H1 (cell line): ENCODE data around the gene SOWAHC. TPM values are rescaled to one million over a fixed set of nuclear protein-coding genes. Genes with fewer than 3 reads are reported as not detected.
A peak's percentile ranks its signal among the peaks of the same experiment; 100 is the strongest.

ENCODE experiments used
- CTCF ChIA-PET: fragments of 300-600 bp; sonication (Branson Sonifier 250); formaldehyde crosslinking; loops from one replicate; lab custom pipeline; 2021; ENCODE audit not compliant: partially characterized antibody; lab: Charles Lee
- POLR2A ChIA-PET: fragments of 300-600 bp; sonication (Branson Sonifier 250); formaldehyde crosslinking; loops from one replicate; lab custom pipeline; 2021; ENCODE audit warnings: inconsistent platforms; ENCODE audit not compliant: partially characterized antibody; lab: Charles Lee
- DNase-seq, 2 experiments: peaks; one replicate each; pipeline versions ENCODE4 v3.0.0 to v3.0.0-alpha.2; 2010 to 2022; ENCODE audit warnings: low spot score in 2 of 2, low read depth in 1 of 2, mixed read lengths in 1 of 2
- FAIRE-seq: peaks from 2 replicates; lab custom pipeline; 2011; peaks lifted over from hg19 to GRCh38; lab: Jason Lieb, UNC
- H2AFZ ChIP-seq: 2 replicates; pipeline ENCODE4 v1.8.1; 2012; ENCODE audit warnings: low read length, inconsistent platforms
- H2AK5ac ChIP-seq: 2 replicates; pipeline ENCODE4 v1.6.1; 2013; ENCODE audit warnings: low read depth, low read length
- H2BK120ac ChIP-seq: replicated peaks from 2 replicates; pipeline ENCODE3; 2013; ENCODE audit warnings: low read depth, low read length, inconsistent platforms
- H2BK12ac ChIP-seq: 2 replicates; pipeline ENCODE4 v1.6.1; 2013; ENCODE audit warnings: low read depth, low read length
- H2BK15ac ChIP-seq: 2 replicates; pipeline ENCODE4 v1.6.1; 2013; ENCODE audit warnings: low read length
- H2BK20ac ChIP-seq: 2 replicates; pipeline ENCODE4 v1.6.1; 2013; ENCODE audit warnings: low read length
- H2BK5ac ChIP-seq: 2 replicates; pipeline ENCODE4 v1.6.1; 2013; ENCODE audit warnings: low read depth, low read length
- H3K14ac ChIP-seq: 2 replicates; pipeline ENCODE4 v1.6.1; 2013; ENCODE audit warnings: inconsistent platforms; ENCODE audit not compliant: insufficient read length
- H3K18ac ChIP-seq: 2 replicates; pipeline ENCODE4 v1.6.1; 2013; ENCODE audit warnings: low read length; ENCODE audit errors: extremely low read depth
- H3K23ac ChIP-seq: 2 replicates; pipeline ENCODE4 v1.6.1; 2013; ENCODE audit warnings: inconsistent platforms; ENCODE audit not compliant: insufficient read length
- H3K23me2 ChIP-seq: 2 replicates; pipeline ENCODE4 v1.6.1; 2013; ENCODE audit warnings: low read depth, low read length
- H3K27ac ChIP-seq: 2 replicates; pipeline ENCODE4 v1.6.1; 2011; ENCODE audit warnings: low read depth, low read length, inconsistent platforms
- H3K27me3 ChIP-seq, 4 experiments: replicated peaks in 1 of 4; 1 replicate in 1 of 4; 2 replicates in 3 of 4; pipeline versions ENCODE4 v1.6.1 to v1.8.1; 2011 to 2013; ENCODE audit warnings: low read length in 3 of 4, mild to moderate bottlenecking in 3 of 4, inconsistent platforms in 2 of 4, mixed read lengths in 2 of 4, moderate library complexity in 1 of 4; ENCODE audit not compliant: control insufficient read depth in 3 of 4, insufficient read depth in 3 of 4; ENCODE audit errors: extremely low read depth in 1 of 4
- H3K36me3 ChIP-seq, 4 experiments: 2 replicates each; pipeline versions ENCODE4 v1.6.1 to v1.8.1; 2011 to 2013; ENCODE audit warnings: mild to moderate bottlenecking in 4 of 4, low read length in 3 of 4, moderate library complexity in 2 of 4, control low read depth in 1 of 4, inconsistent platforms in 1 of 4; ENCODE audit not compliant: insufficient read depth in 4 of 4, control insufficient read depth in 2 of 4
- H3K4ac ChIP-seq: replicated peaks from 2 replicates; pipeline ENCODE3; 2013; ENCODE audit warnings: low read length, low read depth, mixed read lengths, inconsistent platforms; ENCODE audit not compliant: insufficient read length
- H3K4me1 ChIP-seq, 4 experiments: replicated peaks in 1 of 4; 1 replicate in 1 of 4; 2 replicates in 3 of 4; pipeline versions ENCODE4 v1.6.1 to v1.8.1; 2011 to 2013; ENCODE audit warnings: low read length in 3 of 4, inconsistent platforms in 2 of 4, mixed read lengths in 1 of 4; ENCODE audit not compliant: insufficient read depth in 4 of 4, control insufficient read depth in 3 of 4
- H3K4me2 ChIP-seq, 2 experiments: 2 replicates each; pipeline versions ENCODE4 v1.6.1 to v1.8.1; 2011 to 2013; ENCODE audit warnings: low read depth in 2 of 2, low read length in 2 of 2, control low read depth in 1 of 2, inconsistent platforms in 1 of 2, mild to moderate bottlenecking in 1 of 2; ENCODE audit not compliant: insufficient read depth in 1 of 2
- H3K4me3 ChIP-seq, 4 experiments: fragments of 200-600, 300-600 bp in 1 of 4; sonication (generic), shearing (Covaris generic), sonication (Bioruptor Twin) in 1 of 4; 2 replicates each; pipeline versions ENCODE4 v1.5.1 to v1.8.1; 2011 to 2016; ENCODE audit warnings: low read length in 4 of 4, low read depth in 3 of 4, control low read depth in 2 of 4, inconsistent platforms in 2 of 4, mild to moderate bottlenecking in 2 of 4, mixed read lengths in 1 of 4, moderate library complexity in 1 of 4; ENCODE audit not compliant: insufficient read depth in 2 of 4; ENCODE audit errors: extremely low read depth in 1 of 4
- H3K56ac ChIP-seq: replicated peaks from 2 replicates; pipeline ENCODE3; 2013; ENCODE audit warnings: low read depth, mild to moderate bottlenecking, mixed read lengths, low read length, inconsistent platforms; ENCODE audit not compliant: insufficient read length
- H3K79me1 ChIP-seq: 2 replicates; pipeline ENCODE4 v1.6.1; 2013; ENCODE audit warnings: low read depth, low read length, control low read depth
- H3K79me2 ChIP-seq, 2 experiments: 2 replicates each; pipeline versions ENCODE4 v1.6.1 to v1.8.1; 2012 to 2013; ENCODE audit warnings: low read length in 2 of 2, mild to moderate bottlenecking in 2 of 2, inconsistent platforms in 1 of 2; ENCODE audit not compliant: insufficient read depth in 2 of 2, control insufficient read depth in 1 of 2
- H3K9ac ChIP-seq, 4 experiments: replicated peaks in 1 of 4; 1 replicate in 1 of 4; 2 replicates in 3 of 4; pipeline versions ENCODE4 v1.6.1 to v1.8.1; 2011 to 2013; ENCODE audit warnings: low read depth in 3 of 4, low read length in 3 of 4, control low read depth in 2 of 4, mild to moderate bottlenecking in 2 of 4, moderate library complexity in 2 of 4, inconsistent platforms in 1 of 4; ENCODE audit errors: extremely low read depth in 1 of 4
- H3K9me3 ChIP-seq, 2 experiments: 2 replicates each; pipeline versions ENCODE4 v1.6.1 to v1.8.1; 2012 to 2013; ENCODE audit warnings: mild to moderate bottlenecking in 2 of 2, moderate library complexity in 2 of 2, control low read depth in 1 of 2, inconsistent platforms in 1 of 2, low read depth in 1 of 2, low read length in 1 of 2, mixed read lengths in 1 of 2; ENCODE audit not compliant: insufficient read depth in 2 of 2
- H4K20me1 ChIP-seq, 2 experiments: replicated peaks in 1 of 2; 2 replicates each; pipeline versions ENCODE3 to v1.8.1; 2011 to 2013; ENCODE audit warnings: inconsistent platforms in 2 of 2, low read length in 2 of 2, mild to moderate bottlenecking in 1 of 2; ENCODE audit not compliant: insufficient read depth in 2 of 2, control insufficient read depth in 1 of 2
- H4K5ac ChIP-seq: 2 replicates; pipeline ENCODE4 v1.6.1; 2013; ENCODE audit warnings: low read length, low read depth, mixed read lengths, inconsistent platforms; ENCODE audit not compliant: insufficient read length
- H4K8ac ChIP-seq: 2 replicates; pipeline ENCODE4 v1.8.0; 2013; ENCODE audit warnings: mild to moderate bottlenecking, moderate library complexity, low read length, inconsistent platforms; ENCODE audit not compliant: insufficient read depth; ENCODE audit errors: extremely low read depth
- H4K91ac ChIP-seq: replicated peaks from 2 replicates; pipeline ENCODE3; 2013; ENCODE audit warnings: low read length, mixed read lengths, inconsistent platforms; ENCODE audit not compliant: insufficient read length
- BACH1 ChIP-seq: IDR thresholded peaks from 2 replicates; pipeline ENCODE4 v1.6.1; 2012; ENCODE audit warnings: low read length, improper control_type of control experiment
- CREB1 ChIP-seq: IDR thresholded peaks from 2 replicates; pipeline ENCODE4 v1.6.1; 2012; ENCODE audit warnings: inconsistent platforms
- CTBP2 ChIP-seq: IDR thresholded peaks from 2 replicates; pipeline ENCODE4 v1.7.0; 2011; ENCODE audit warnings: borderline replicate concordance, mild to moderate bottlenecking, moderate library complexity, mixed read lengths, low read length; ENCODE audit not compliant: insufficient read depth, insufficient read length
- GTF2F1 ChIP-seq: IDR thresholded peaks from 2 replicates; pipeline ENCODE4 v1.6.1; 2012; ENCODE audit warnings: low read depth, low read length, improper control_type of control experiment, borderline replicate concordance
- HDAC6 ChIP-seq: IDR thresholded peaks from one replicate; pipeline ENCODE4 v1.7.1; 2012; ENCODE audit warnings: low read depth, mild to moderate bottlenecking, inconsistent platforms, low read length, moderate library complexity
- JUND ChIP-seq: IDR thresholded peaks from 2 replicates; pipeline ENCODE4 v1.6.1; 2011; ENCODE audit warnings: mild to moderate bottlenecking, improper control_type of control experiment, low read length
- NANOG ChIP-seq: IDR thresholded peaks from 2 replicates; pipeline ENCODE4 v1.6.1; 2011; ENCODE audit warnings: low read length, low read depth, mild to moderate bottlenecking, inconsistent platforms; ENCODE audit not compliant: insufficient read depth, poor library complexity, severe bottlenecking
- PHF8 ChIP-seq: fragments of 200-600 bp; sonication (generic); conservative IDR thresholded peaks from 2 replicates; pipeline ENCODE4 v1.7.1; 2012; ENCODE audit warnings: low read depth, mild to moderate bottlenecking, inconsistent platforms, low read length, moderate library complexity
- POU5F1 ChIP-seq: IDR thresholded peaks from 2 replicates; pipeline ENCODE4 v1.6.1; 2011; ENCODE audit warnings: low read depth, mild to moderate bottlenecking, low read length, moderate library complexity
- SIX5 ChIP-seq: IDR thresholded peaks from 2 replicates; pipeline ENCODE4 v1.6.1; 2011; ENCODE audit warnings: mild to moderate bottlenecking, low read depth, low read length
- YY1 ChIP-seq: IDR thresholded peaks from 2 replicates; pipeline ENCODE4 v1.6.1; 2011; ENCODE audit warnings: low read depth, mild to moderate bottlenecking, low read length
- WGBS, 2 experiments: shearing (Covaris generic) in 1 of 2; methylation state at CpG; one replicate each; pipeline versions ENCODE4 v1.1.6 to v1.1.7; 2013 to 2015; ENCODE audit warnings: low lambda C conversion rate in 2 of 2, mixed read lengths in 2 of 2, inconsistent platforms in 1 of 2, low coverage in 1 of 2, missing lambda C conversion rate in 1 of 2; ENCODE audit not compliant: insufficient replicate concordance in 2 of 2, insufficient coverage in 1 of 2, insufficient read length in 1 of 2; ENCODE audit errors: extremely low coverage in 1 of 2, missing lambda C conversion rate in 1 of 2; 5-methylcytosine and 5-hydroxymethylcytosine counted together
- polyA plus RNA-seq, 7 experiments: library from polyadenylated mRNA; depleted of rRNA in 3 of 7; stranded (reverse) in 5 of 7; unstranded in 2 of 7; fragments of >200 nt in 5 of 7; fragments of 200-250 nt in 2 of 7; gene quantifications; 1 replicate in 5 of 7; 2 replicates in 1 of 7; 4 replicates in 1 of 7; pipeline versions ENCODE4 v1.2.1 to v1.2.3, GENCODE V29; 2011 to 2013; ENCODE audit warnings: missing spikeins in 2 of 7, mixed read lengths in 2 of 7
- total RNA-seq: library from RNA; stranded (reverse); fragmentation: NEBNext Ultra II Directional; extraction: Animal tissue kit (Norgen Biotek cat#: 25700); gene quantifications from 2 replicates; pipeline ENCODE4 v1.2.1, GENCODE V29; 2021
- TF ChIP-seq, protein P1 (sequence below): IDR thresholded peaks from 2 replicates; pipeline ENCODE4 v1.6.1; 2011; ENCODE audit warnings: low read length, improper control_type of control experiment

Gene SOWAHC
- total and polyA plus RNA-seq, 2 of the 8 experiments (the other 6 are each of a cell fraction or from before 2014, with no cell fraction given) = 3.1 to 17.8 TPM

DNA sequence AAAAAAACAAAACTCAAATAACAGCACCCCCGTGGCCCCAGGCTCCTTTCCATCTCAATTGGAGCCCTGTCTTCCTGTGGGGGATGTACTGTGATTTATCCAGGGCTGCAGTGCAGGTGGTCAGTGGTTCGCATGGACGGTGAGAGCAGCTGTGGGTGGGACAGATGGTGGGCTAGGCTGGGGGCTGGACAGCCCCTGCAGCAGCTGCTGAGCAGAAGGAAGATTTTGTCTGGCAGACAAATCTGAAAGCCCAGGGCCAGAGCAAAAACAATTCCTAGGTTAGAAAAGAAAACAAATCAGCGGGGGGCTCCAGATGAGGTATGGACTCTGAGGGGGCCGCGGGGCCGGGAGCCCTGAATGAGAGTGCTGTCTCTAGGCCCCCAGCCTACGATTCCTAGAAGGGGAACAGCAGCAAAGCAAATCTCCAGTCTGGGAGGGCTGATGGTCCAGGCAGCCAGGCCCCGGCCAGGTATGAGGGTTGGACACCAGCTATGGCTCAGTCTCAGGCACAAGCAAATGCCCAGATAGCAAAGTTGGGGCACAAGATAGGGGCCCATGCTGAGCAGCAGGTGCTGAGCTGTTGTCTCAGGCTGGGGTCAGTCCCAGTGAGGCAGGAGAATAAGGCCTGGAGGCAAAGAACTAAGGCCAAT is 45.4 kb downstream of the SOWAHC start:
- Histone ChIP-seq H3K79me2 (no peaks in the 10 kb centered on the region), H2BK20ac (no peak overlapping the region), H3K27me3 (no peaks in the 10 kb centered on the region), H2AFZ (0 out of 2 replicates have a peak overlapping the region, but pooled peaks have one; percentile 10), H3K36me3 (no peaks in the 10 kb centered on the region), H3K4ac (no peak overlapping the region), H3K9me3 (no peaks in the 10 kb centered on the region), H3K27ac (no peak overlapping the region), H4K5ac (no peak overlapping the region), H3K4me2 (peak overlapping the region in 1 of 2 experiments; percentile 7; a peak in 2 of 4 replicates), H3K14ac (no peak overlapping the region), H3K79me1 (no peaks in the 10 kb centered on the region), H3K4me3 (no peak overlapping the region), H3K4me1 (peaks cover 0 to 6% (median 2%) of the 10 kb centered on the region in 4 experiments; a peak in 5 of 7 replicates), H2BK15ac (no peak overlapping the region), H2BK5ac (no peak overlapping the region), H3K23ac (no peak overlapping the region), H3K23me2 (no peaks in the 10 kb centered on the region), H2AK5ac (no peak overlapping the region), H4K91ac (no peak overlapping the region), H4K8ac (peak overlapping the region; percentile 28; the same call in 1 of the 2 replicates), H4K20me1 (no peaks in the 10 kb centered on the region), H2BK12ac (no peak overlapping the region), H3K56ac (no peak overlapping the region), H3K18ac (no peak overlapping the region), H3K9ac (no peak overlapping the region), H2BK120ac (no peak overlapping the region)
- POLR2A ChIA-PET = interaction anchor here (0.9 kb wide), 1 partner anchor 45 kb away, joined by 3 read pairs; the partner anchor contains the start of gene SOWAHC
- CTCF ChIA-PET = interaction anchor here (1.6 to 5.7 kb wide), 2 partner anchors 70 to 113 kb away, joined by 3 to 35 read pairs; no protein-coding TSS in a partner anchor
- DNase-seq (no peak), FAIRE-seq (no peak)
- 65% methylated on average over 8 of the region's 9 CpGs; no CpG with 5 or more reads in 1 of the 2 experiments for WGBS, 2 experiments
- TF ChIP-seq NANOG (no peak), YY1 (no peak), CREB1 (no peak), POU5F1 (no peak), GTF2F1 (no peak), JUND (no peak), HDAC6 (no peak), BACH1 (no peak), PHF8 (no peak), SIX5 (no peak), CTBP2 (no peak)
- TF ChIP-seq, protein P1, sequence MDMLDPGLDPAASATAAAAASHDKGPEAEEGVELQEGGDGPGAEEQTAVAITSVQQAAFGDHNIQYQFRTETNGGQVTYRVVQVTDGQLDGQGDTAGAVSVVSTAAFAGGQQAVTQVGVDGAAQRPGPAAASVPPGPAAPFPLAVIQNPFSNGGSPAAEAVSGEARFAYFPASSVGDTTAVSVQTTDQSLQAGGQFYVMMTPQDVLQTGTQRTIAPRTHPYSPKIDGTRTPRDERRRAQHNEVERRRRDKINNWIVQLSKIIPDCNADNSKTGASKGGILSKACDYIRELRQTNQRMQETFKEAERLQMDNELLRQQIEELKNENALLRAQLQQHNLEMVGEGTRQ = no peak
